Activated CD8-positive, alpha-beta memory T cell treated with anti-CD3 and anti-CD28 coated beads, Interleukin-2, amount 50 U/mL, for 4 hours (primary cell): ENCODE measurements around the gene TLR9.

ENCODE experiments used
- DNase-seq: peaks from one replicate; pipeline ENCODE4 v3.0.0-alpha.2; 2020

TLR9 gene

GRCh38 chr3:52231502-52232278, 6.2 kb upstream of the TLR9 start:
- peak; percentile 92 for DNase-seq

- no peak for DNase-seq
These were observed 5.5 kb upstream of the TLR9 start for GRCh38 chr3:52230889-52231499.

GRCh38 chr3:52230461-52230860, 5.0 kb upstream of the TLR9 start:
- no peak for DNase-seq

GRCh38 chr3:52229656-52230055, 4.2 kb upstream of the TLR9 start:
- DNase-seq = no peak

DNA sequence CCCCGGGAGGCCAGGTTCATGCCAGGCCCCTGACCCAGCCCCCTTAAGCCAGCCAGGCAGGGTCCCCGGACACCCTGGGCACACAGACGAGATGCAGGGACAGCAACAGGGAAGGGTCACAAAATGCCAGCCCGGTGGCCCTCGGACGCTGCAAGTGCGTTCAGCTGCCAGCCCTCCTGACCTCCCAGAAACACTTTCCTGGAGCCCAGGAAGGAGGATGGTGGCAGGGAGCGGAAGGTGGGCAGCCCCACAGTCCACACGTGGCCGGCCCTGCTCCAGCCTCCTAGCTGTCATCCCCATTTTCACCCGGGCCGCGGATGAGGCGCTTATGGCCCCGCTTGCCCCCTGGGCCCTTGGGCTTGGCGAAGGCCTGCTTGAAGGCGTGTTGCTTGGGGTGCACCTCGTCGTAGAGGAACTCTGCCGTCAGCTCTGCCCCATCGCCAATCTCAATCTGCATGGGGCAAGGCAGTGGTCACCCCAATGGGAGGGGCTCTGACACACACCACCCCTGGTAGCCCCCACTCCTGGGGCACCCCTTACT, 3.4 kb upstream of the TLR9 start:
- no peak for DNase-seq

DNA sequence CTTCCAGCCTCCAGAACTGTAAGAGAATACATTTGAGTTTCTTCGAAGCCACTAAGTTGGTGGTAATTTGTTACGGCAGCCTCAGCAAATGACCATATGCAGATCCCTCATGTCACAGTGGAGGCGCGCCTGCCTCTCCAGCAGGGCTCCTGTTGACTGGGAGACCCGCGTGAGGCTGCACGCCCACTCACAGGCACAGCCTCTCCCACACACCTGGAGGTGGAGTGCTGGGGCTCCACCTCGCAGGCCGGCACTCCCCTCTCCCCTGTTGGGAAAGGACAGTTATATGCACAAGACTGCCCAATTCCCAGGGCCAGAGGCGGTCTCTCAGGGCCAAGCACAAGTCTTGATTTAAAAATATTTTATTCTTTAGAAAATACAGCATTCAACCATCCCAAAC, 2.8 kb upstream of the TLR9 start:
- DNase-seq = no peak

GRCh38 chr3:52227766-52228165, 2.3 kb upstream of the TLR9 start:
- no peak for DNase-seq

- no peak for DNase-seq
These were observed 1.7 kb upstream of the TLR9 start for GRCh38 chr3:52227117-52227516.

- no peak for DNase-seq
These were observed 878 bp upstream of the TLR9 start for GRCh38 chr3:52226229-52226817.

- no peak for DNase-seq
These were observed 1.7 kb downstream of the TLR9 start for GRCh38 chr3:52223449-52224408.

- no peak for DNase-seq
These were observed 2.9 kb downstream of the TLR9 start for GRCh38 chr3:52222319-52223221.

DNA sequence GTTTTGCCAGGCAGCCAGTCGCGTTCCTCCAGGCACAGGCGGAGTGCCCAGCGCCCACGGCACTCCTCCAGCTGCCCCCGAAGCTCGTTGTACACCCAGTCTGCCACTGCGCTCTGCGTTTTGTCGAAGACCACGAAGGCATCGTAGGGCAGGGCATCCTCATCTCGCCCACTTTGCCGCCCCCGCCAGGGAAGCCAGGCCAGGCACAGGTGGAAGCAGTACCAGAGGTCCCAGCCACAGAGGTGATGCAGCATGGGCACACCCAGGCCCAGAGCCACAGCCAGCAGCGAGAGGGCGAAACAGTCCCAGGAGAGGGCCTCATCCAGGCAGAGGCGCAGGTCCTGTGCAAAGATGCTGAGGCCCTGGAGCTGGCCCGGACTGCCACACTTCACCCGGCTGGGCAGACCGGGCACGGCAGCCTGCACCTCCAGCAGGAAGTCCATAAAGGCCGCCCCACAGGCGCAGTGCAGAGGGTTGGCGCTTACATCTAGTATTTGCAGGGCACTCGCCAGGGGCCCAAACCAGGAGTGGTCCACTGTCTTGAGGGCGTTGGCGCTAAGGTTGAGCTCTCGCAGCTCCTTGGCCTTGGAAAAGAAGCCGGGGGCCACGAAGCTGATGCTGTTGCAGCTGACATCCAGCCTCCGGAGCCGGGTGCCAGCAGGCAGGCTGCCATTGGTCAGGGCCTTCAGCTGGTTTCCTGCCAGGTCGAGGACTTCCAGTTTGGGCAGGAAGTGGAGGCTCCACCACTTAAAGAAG, 3.7 kb downstream of the TLR9 start:
- DNase-seq = no peak

DNA sequence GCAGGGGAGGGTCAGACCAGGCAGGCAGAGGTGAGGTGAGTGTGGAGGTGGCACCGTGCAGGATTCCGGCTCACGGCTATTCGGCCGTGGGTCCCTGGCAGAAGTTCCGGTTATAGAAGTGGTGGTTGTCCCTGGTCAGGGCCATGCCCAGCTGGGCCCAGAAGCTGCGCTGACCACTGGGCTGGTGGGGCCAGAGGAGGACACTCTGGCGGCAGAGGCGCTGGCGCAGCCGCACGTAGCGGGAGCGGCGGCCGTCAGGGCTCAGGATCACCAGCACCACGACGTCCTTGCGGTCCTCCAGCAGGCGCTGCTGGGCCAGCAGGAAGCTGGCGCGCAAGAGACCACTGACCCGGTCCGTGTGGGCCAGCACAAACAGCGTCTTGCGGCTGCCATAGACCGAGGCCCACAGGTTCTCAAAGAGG, 4.3 kb downstream of the TLR9 start:
- DNase-seq = no peak

DNA sequence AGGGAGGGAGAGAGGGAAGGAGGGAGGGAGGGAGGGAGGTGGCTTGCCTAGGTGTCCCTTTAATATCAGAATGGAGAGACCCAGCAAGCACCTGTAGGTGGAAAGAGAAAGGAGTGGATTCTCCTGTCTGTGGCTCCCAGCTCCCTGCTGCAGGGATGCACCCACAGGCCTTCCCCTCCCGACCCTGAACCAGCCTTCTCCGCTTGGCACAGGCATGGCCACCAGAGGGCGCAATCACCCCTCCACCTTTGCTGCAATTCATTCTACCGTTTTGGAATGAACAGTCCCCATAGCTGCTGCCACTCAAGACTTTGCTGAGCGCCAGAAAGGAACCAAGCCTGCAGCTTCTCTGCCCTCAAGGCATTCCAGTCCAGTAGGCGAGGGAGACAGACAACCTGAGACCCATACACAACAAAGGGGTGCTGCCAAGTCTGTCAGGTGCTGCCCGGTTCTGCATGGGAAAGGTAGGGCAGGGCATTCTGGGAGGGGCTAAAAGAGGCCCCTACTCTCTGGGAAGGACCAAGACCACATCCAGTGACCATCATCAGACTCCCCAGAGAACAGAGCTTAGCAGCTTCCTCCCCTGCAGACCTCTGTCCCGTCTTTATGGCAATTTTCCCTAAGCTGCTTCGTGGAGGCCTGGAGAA, 4.9 kb downstream of the TLR9 start:
- DNase-seq = peak; percentile 90

- DNase-seq = no peak
These were observed 6.4 kb downstream of the TLR9 start for GRCh38 chr3:52218937-52219650.

DNA sequence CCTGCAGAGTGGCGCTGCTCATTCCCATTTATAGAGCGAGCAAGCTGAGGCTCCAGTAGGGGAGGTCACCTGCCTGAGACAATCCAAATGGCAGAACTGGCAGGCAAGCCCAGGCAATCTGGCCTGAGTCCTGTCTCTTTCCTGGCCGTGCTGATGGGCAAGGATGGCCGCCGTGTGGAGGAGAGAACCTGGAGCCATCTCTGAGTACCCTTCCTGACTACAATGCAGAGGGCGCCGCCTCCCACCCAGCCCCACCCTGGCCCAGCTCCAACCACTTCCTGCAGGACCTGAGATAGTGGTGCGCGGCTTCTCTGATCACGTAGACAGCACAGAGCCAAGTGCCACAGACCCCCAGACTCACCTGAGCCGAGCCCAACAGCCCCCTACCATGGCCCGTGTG, 7.0 kb downstream of the TLR9 start:
- no peak for DNase-seq

GRCh38 chr3:52218026-52218425, 7.4 kb downstream of the TLR9 start:
- DNase-seq = no peak

GRCh38 chr3:52217409-52217805, 8.0 kb downstream of the TLR9 start:
- no peak for DNase-seq

GRCh38 chr3:52216585-52217408, 8.6 kb downstream of the TLR9 start:
- DNase-seq = peak; percentile 64
